HUES6 (cell line): ENCODE measurements around the gene ENDOV.

Experiments
- H3K27ac ChIP-seq: 2 replicates; pipeline ENCODE4 v1.7.0; 2013; ENCODE audit warnings: low read depth, mild to moderate bottlenecking, low read length, inconsistent platforms
- H3K27me3 ChIP-seq: 2 replicates; pipeline ENCODE4 v1.6.1; 2013; ENCODE audit warnings: low read length; ENCODE audit not compliant: control insufficient read depth, insufficient read depth
- H3K36me3 ChIP-seq: 2 replicates; pipeline ENCODE4 v1.6.1; 2013; ENCODE audit warnings: low read length; ENCODE audit not compliant: control insufficient read depth, insufficient read depth
- H3K4me1 ChIP-seq: 2 replicates; pipeline ENCODE4 v1.6.1; 2013; ENCODE audit warnings: low read length; ENCODE audit not compliant: control insufficient read depth, insufficient read depth
- H3K4me3 ChIP-seq: 2 replicates; pipeline ENCODE4 v1.5.1; 2013; ENCODE audit warnings: low read depth, low read length
- H3K9ac ChIP-seq: one replicate; pipeline ENCODE4 v1.6.1; 2013; ENCODE audit warnings: mild to moderate bottlenecking, low read length
- H3K9me3 ChIP-seq: 2 replicates; pipeline ENCODE4 v1.6.1; 2013; ENCODE audit warnings: low read depth, low read length; ENCODE audit not compliant: control insufficient read depth, insufficient read depth

The ENDOV gene

DNA sequence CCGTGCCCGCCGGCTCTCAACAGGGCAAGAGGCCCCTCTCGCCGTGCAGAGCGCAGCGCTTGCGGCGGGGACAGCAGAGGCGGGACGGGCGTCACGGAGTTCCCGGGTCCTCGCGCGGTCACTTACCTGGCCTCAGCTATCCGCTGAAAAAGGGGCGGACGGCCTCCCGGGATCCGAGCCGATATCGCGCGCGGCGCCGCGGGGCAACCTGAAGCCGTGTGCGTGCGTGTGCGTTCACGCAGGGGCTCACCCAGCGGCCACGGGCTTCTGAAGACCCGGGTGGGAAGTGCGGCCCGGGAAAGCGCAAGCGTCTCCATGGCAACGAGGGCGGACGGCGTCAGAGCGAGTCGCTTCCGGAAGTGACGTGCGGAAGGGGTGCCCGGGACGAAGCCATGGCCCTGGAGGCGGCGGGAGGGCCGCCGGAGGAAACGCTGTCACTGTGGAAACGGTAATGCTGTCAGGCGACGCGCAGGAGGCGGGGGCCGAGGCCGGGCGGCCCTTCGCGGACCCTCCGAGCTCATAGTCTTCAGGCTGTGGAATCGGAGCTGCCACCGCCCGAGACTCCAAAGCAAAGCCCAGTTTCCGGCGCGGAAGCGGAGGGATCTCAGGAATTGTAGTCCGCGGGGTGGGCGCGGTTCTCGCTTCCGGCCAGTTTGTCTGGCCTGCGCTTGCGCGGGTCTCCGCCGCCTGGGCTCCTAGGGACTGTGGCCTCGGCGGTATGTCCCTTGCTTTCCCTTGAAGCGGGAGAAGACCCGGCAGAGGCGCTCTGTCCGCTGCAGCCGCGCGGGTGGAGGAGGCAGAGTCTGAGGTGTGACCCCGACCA is at the start of gene ENDOV:
Gene ENDOV (plus strand): TSS at position 365 of the 823 bp plus-strand sequence. CDS start 28 bp downstream, at position 393.
- Histone ChIP-seq H3K9me3 (no peaks in the 10 kb centered on the region), H3K9ac (peak within 1 kb of the TSS; percentile 93), H3K36me3 (0 out of 2 replicates have a peak, but pooled peaks cover 12% of the 10 kb centered on the region), H3K4me1 (no peaks in the 10 kb centered on the region), H3K27me3 (peaks cover 39% of the 10 kb centered on the region), H3K27ac (peak within 1 kb of the TSS; percentile 86), H3K4me3 (peak within 1 kb of the TSS; percentile 88)

DNA sequence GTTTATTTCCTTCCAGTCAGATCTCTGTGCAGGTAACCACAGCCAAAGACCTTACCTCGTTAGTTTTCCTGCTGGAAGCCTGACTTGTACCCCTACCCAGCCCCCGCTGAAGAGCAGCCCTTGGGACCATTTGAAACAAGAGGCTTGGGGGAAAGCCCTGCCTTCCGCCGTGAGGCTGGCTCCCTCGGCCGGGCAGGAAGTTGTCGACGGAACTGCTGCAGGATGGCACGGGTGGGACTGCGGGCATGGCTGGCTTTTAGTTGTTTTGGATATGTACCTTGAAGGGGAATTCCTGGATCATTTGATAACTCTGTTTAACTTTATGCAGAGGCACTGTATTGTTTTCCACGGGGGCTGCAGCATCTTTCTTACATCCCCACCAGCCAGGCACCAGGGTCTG is 49.0 kb upstream of the ENDOV start:
- no peak overlapping the region for H3K9ac ChIP-seq
- peaks cover 88% of the 10 kb centered on the region for H3K36me3 ChIP-seq
- no peak overlapping the region for H3K4me3 ChIP-seq
- no peak overlapping the region for H3K27ac ChIP-seq
- H3K27me3 ChIP-seq, result no peaks in the 10 kb centered on the region
- no peaks in the 10 kb centered on the region for H3K4me1 ChIP-seq
- no peaks in the 10 kb centered on the region for H3K9me3 ChIP-seq

DNA sequence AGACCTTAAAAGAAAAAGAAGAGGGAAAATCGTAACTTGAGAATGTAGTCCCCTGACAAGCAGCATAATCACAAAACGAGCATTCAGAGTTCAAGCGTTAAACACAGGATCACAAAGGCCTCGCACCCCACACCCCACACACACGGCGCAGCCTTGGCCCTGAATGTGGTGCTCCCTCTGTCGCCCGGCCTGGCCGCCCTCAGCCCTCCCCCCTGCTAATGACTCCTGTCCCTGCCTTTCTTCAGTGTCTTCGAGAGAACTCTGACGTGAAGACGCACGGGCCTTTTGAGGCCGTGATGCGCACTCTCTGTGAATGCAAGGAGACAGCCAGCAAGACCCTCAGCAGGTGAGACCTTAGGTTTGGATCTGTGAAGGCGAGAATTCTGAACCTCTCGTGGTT is 47.5 kb upstream of the ENDOV start:
- Histone ChIP-seq H3K4me1 (no peaks in the 10 kb centered on the region), H3K27me3 (no peaks in the 10 kb centered on the region), H3K27ac (no peak overlapping the region), H3K36me3 (peaks cover 86% of the 10 kb centered on the region), H3K4me3 (no peak overlapping the region), H3K9me3 (no peaks in the 10 kb centered on the region), H3K9ac (no peak overlapping the region)

DNA sequence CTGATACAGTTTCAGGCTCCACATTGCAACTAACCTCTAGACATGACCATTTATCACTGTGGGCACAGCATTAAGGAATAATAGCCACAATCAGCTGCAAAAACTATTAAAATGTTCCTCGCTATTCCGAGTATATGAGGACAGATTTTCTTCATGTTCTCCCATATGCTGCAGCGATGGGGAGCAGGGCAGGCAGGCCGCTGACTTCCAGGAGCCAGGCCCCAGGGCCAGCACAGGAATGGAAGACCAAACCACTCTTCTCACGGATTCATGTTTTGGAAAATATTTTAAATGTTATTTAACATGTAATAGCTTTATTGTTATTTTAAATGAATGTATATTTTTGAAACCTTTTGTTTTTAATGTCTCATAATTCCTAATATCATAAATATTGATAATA is 43.8 kb upstream of the ENDOV start:
- no peak overlapping the region for H3K27ac ChIP-seq
- H3K9me3 ChIP-seq, result no peaks in the 10 kb centered on the region
- no peak overlapping the region for H3K9ac ChIP-seq
- no peaks in the 10 kb centered on the region for H3K27me3 ChIP-seq
- H3K4me1 ChIP-seq, result peaks cover 6% of the 10 kb centered on the region
- peaks cover 83% of the 10 kb centered on the region for H3K36me3 ChIP-seq
- H3K4me3 ChIP-seq, result no peak overlapping the region

DNA sequence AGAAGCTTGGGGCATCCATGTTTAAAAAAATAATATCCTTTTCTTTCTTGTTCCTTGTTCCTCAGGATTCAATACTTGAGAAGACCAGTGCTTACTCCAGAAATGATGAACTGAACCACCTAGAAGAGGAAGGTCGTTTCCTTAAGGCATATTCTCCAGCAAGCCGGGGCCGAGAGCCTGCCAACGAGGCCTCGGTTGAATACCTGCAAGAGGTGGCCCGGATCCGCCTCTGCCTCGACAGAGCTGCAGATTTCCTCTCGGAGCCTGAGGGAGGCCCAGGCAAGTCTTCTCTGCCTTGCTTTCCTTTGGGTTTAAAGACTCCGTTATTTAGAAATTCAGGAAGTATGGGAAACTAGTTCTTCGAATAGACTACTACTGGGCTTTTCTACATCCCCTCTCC is 42.5 kb upstream of the ENDOV start:
- Histone ChIP-seq H3K27ac (no peak overlapping the region), H3K4me3 (no peak overlapping the region), H3K9me3 (no peaks in the 10 kb centered on the region), H3K4me1 (peaks cover 6% of the 10 kb centered on the region), H3K36me3 (peaks cover 87% of the 10 kb centered on the region), H3K27me3 (no peaks in the 10 kb centered on the region), H3K9ac (no peak overlapping the region)

DNA sequence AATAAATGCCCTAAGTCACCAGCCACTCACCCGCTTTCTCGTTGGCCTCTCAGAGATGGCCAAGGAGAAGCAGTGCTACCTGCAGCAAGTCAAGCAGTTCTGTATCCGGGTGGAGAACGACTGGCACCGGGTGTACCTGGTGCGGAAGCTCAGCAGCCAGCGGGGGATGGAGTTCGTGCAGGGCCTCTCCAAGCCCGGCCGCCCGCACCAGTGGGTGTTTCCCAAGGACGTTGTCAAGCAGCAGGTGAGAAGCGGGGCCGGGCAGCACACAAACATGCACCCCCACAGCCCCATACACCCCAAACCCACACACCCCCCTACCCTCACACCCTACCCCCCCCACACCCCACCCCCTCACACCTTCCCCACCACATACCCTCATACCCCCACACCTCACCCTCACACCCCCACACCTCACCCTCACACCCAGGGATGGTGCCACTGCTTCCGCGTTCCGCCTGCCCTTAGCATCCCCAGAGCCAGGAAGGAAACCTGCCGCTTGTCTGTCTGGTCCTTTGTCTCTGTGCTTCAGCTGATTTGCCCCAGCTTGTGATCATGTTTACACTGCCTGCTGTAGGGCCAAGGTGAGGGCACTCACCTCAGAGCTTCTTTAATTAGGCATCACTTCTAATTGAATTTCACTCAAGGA is 41.9 kb upstream of the ENDOV start:
- Histone ChIP-seq H3K27ac (no peak overlapping the region), H3K36me3 (peaks cover 87% of the 10 kb centered on the region), H3K4me3 (no peak overlapping the region), H3K27me3 (no peaks in the 10 kb centered on the region), H3K9ac (no peak overlapping the region), H3K9me3 (no peaks in the 10 kb centered on the region), H3K4me1 (peaks cover 6% of the 10 kb centered on the region)

DNA sequence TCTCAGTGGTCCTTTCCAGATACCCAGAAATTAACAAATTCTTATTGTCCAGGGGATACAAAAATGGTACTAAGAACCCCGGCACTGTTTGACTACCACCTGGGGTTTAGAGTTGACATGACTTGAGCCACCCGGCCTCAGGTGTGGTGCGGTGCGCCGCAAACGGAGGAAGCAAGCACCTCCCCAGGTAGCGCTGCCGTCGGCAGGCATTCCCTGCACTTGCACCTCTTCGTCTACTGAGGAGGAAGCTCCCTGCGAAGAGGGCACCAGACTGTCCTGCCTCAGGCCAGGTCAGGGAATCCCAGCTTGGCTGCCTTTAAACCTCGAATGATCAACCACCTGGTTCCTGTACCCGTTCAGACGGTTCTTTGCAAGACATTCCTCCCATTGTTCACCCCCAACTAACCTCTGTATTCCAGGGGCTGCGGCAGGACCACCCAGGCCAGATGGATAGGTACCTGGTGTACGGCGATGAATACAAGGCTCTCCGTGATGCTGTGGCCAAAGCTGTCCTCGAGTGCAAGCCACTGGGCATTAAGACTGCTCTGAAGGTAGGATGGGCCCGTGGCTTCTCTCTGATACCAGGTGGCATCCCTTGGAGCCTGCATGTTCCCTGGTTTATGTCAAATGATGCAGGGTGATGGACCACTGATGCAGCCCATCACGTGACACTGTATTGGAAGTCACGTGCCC is 40.8 kb upstream of the ENDOV start:
- Histone ChIP-seq H3K4me1 (peaks cover 6% of the 10 kb centered on the region), H3K27me3 (no peaks in the 10 kb centered on the region), H3K9ac (no peak overlapping the region), H3K4me3 (no peak overlapping the region), H3K36me3 (peaks cover 90% of the 10 kb centered on the region), H3K9me3 (no peaks in the 10 kb centered on the region), H3K27ac (no peak overlapping the region)

DNA sequence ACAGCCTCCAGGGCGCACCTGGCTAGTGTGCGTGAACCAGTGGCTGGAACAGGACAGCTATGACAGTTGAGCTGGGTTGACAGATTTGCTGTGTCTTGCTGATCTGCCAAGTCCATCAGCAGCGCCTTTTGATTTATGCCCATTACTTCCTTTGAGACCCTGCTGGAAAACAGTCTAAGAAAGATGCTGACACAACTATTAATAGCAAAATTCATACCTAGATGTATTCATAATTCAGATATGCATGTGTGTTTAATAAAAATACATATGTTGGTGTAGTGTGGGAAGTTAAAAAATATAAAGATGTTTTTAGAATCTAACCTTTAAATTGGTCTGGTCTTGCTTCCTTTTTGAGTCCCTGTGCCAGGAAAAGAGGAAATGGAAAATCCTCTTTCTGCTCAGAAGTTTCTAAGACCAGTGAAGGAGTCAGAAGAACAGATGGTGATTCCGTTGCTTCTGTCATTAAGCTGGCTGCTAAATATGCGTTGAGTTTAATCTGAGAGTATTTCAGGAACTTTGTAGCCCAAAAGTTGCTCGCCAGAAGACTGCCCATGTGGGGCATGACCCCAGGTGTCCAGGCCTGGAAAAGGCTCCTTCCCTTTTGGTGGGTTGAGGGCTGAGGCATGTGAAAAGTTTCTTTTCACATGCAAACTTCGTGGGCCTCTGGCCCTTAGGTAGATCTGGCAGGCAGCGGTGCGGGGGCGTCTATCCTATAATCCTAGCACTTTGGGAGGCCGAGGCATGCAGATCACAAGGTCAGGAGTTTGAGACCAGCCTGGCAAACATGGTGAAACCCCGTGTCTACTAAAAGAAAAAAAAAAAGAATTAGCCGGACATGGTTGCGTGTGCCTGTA is 40.0 kb upstream of the ENDOV start:
- H3K27ac ChIP-seq, result no peak overlapping the region
- H3K36me3 ChIP-seq, result peaks cover 90% of the 10 kb centered on the region
- H3K9ac ChIP-seq, result no peak overlapping the region

DNA sequence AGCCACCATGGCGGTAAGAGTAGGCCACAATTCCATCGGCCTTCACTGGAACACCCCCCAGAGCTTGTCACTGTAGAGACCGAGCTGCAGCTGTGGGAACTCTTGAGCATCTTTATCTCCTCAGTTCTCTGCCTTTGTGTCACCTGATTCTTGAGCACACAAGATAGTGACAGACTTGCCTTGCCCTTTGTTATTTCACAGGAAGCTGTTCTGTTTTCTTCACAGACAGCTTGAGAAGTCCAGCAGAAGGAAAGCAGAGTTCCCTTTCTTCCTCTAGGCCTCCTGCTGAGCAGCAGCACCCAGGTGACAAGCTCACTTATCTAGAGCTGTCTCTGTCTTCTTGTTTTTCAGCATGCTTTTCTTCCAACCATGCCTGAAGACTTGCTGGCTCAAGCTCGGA is 38.4 kb upstream of the ENDOV start:
- H3K27me3 ChIP-seq, result no peaks in the 10 kb centered on the region
- peaks cover 91% of the 10 kb centered on the region for H3K36me3 ChIP-seq
- no peak overlapping the region for H3K27ac ChIP-seq
- H3K9me3 ChIP-seq, result no peaks in the 10 kb centered on the region
- H3K9ac ChIP-seq, result no peak overlapping the region
- H3K4me1 ChIP-seq, result peaks cover 6% of the 10 kb centered on the region
- H3K4me3 ChIP-seq, result no peak overlapping the region

More for the DNA sequence above, 40.0 kb upstream of the ENDOV start:
- Histone ChIP-seq H3K4me3 (no peak overlapping the region), H3K27me3 (no peaks in the 10 kb centered on the region), H3K4me1 (peaks cover 6% of the 10 kb centered on the region), H3K9me3 (no peaks in the 10 kb centered on the region)

DNA sequence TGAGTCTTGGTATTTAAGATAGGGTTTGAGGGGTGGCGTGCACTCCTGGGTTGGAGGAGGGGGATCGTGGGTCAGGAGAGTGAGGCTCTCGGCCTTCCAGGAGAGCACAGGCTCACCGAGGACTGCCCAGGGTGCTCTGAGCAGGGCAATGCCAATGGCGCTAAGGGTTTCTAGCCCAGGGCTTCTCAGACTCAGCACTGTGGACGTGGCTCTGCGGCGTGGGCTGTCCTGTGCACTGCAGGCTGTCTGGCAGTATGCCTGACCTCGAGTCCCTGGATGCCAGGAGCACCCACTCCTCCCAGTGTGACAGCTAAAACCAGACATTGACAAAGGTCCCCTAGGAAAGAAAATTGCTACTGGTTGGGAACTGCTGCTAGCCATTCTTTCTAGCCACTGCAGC is 37.2 kb upstream of the ENDOV start:
- no peaks in the 10 kb centered on the region for H3K27me3 ChIP-seq
- H3K9me3 ChIP-seq, result no peaks in the 10 kb centered on the region
- no peak overlapping the region for H3K27ac ChIP-seq
- peaks cover 92% of the 10 kb centered on the region for H3K36me3 ChIP-seq
- no peak overlapping the region for H3K9ac ChIP-seq
- H3K4me1 ChIP-seq, result peaks cover 6% of the 10 kb centered on the region
- H3K4me3 ChIP-seq, result no peak overlapping the region
